HG03159 (cell line): Measurements from ENCODE around the gene IQUB.
"Not testable (repeated sequence)": the region's sequence is repeated elsewhere in the genome, so short reads cannot be mapped to it uniquely, and the experiment has no call there.

Experiments
- ATAC-seq: cut with Tn5 transposase; IDR thresholded peaks from one replicate; pipeline ENCODE4 v1.9.1; 2021; ENCODE audit warnings: mild to moderate bottlenecking, moderate library complexity; ENCODE audit not compliant: unreplicated experiment

IQUB gene

GRCh38 chr7:123534383-123535260 lies at the start of gene IQUB:
TSS of gene IQUB (minus strand) at chr7:123534595. CDS start at chr7:123512340, 22,255 bp downstream.
- ATAC-seq, result peak; percentile 81

GRCh38 chr7:123583821-123584220 lies 49.4 kb upstream of the IQUB start:
- no peak for ATAC-seq

GRCh38 chr7:123581162-123581459 lies 46.7 kb upstream of the IQUB start:
- ATAC-seq, result no peak

- ATAC-seq, result peak; percentile 92
Measured at GRCh38 chr7:123580406-123581161, 46.2 kb upstream of the IQUB start.

- no peak for ATAC-seq
Measured at GRCh38 chr7:123579416-123579815, 45.0 kb upstream of the IQUB start.

- no peak for ATAC-seq
Measured at GRCh38 chr7:123573896-123574467, 39.6 kb upstream of the IQUB start.

- no peak for ATAC-seq
Measured at GRCh38 chr7:123573341-123573740, 38.9 kb upstream of the IQUB start.

GRCh38 chr7:123571684-123572083 lies 37.3 kb upstream of the IQUB start:
- ATAC-seq, result no peak

GRCh38 chr7:123571187-123571586 lies 36.8 kb upstream of the IQUB start:
- no peak for ATAC-seq

- no peak for ATAC-seq
Measured at GRCh38 chr7:123570390-123571182, 36.2 kb upstream of the IQUB start.

GRCh38 chr7:123569352-123570010 lies 35.1 kb upstream of the IQUB start:
- ATAC-seq, result no peak

GRCh38 chr7:123562121-123562520 lies 27.7 kb upstream of the IQUB start:
- ATAC-seq, result no peak

GRCh38 chr7:123558289-123558874 lies 24.0 kb upstream of the IQUB start:
- ATAC-seq, result peak; percentile 0

GRCh38 chr7:123557398-123558288 lies 23.2 kb upstream of the IQUB start, which contains the start of gene NDUFA5:
TSS of gene NDUFA5 (minus strand) at chr7:123557818. CDS start at chr7:123557795, 23 bp downstream.
- peak; percentile 97 for ATAC-seq

GRCh38 chr7:123557016-123557397 lies 22.6 kb upstream of the IQUB start:
- ATAC-seq, result peak; percentile 0

- ATAC-seq, result no peak
Measured at GRCh38 chr7:123555484-123555883, 21.1 kb upstream of the IQUB start.

GRCh38 chr7:123553159-123553558 lies 18.8 kb upstream of the IQUB start:
- ATAC-seq, result no peak

GRCh38 chr7:123552641-123553040 lies 18.2 kb upstream of the IQUB start:
- no peak for ATAC-seq

GRCh38 chr7:123552134-123552533 lies 17.7 kb upstream of the IQUB start:
- ATAC-seq, result not testable (repeated sequence)
